Smooth muscle cell (in vitro differentiated cells): ENCODE results near the gene SUCLG1. TPM values are rescaled to one million over a fixed set of nuclear protein-coding genes. Genes with fewer than 3 reads are reported as not detected.

ENCODE experiments used
- DNase-seq: peaks from one replicate; lab custom pipeline; 2025; ENCODE audit not compliant: unreplicated experiment; lab: John Stamatoyannopoulos, UW
- H2AFZ ChIP-seq: fragments of 200-600 bp; sonication (generic); 2 replicates; pipeline ENCODE4 v1.6.0; 2016; ENCODE audit warnings: antibody characterized with exemption, low read depth, mild to moderate bottlenecking
- H3F3A ChIP-seq: fragments of 200-600 bp; sonication (generic); 2 replicates; pipeline ENCODE4 v1.6.0; 2017; ENCODE audit warnings: antibody characterized with exemption, low read depth
- H3K27ac ChIP-seq: fragments of 200-600 bp; sonication (generic); 2 replicates; pipeline ENCODE4 v1.5.1; 2016; ENCODE audit warnings: low read depth, mild to moderate bottlenecking
- H3K27me3 ChIP-seq: fragments of 200-600 bp; sonication (generic); 2 replicates; pipeline ENCODE4 v1.6.1; 2016; ENCODE audit warnings: low read depth, mild to moderate bottlenecking
- H3K36me3 ChIP-seq: fragments of 200-600 bp; sonication (generic); 2 replicates; pipeline ENCODE4 v1.5.1; 2016; ENCODE audit warnings: low read depth
- H3K4me1 ChIP-seq: fragments of 200-600 bp; sonication (generic); 2 replicates; pipeline ENCODE4 v1.5.1; 2016; ENCODE audit warnings: low read depth
- H3K4me2 ChIP-seq: fragments of 200-600 bp; sonication (generic); 2 replicates; pipeline ENCODE4 v1.6.0; 2016; ENCODE audit warnings: mild to moderate bottlenecking
- H3K4me3 ChIP-seq: fragments of 200-600 bp; sonication (generic); 2 replicates; pipeline ENCODE4 v1.5.1; 2016; ENCODE audit warnings: mild to moderate bottlenecking
- H3K79me2 ChIP-seq: fragments of 200-600 bp; sonication (generic); 2 replicates; pipeline ENCODE4 v1.6.0; 2016; ENCODE audit warnings: low read depth, mild to moderate bottlenecking
- H3K9ac ChIP-seq: fragments of 200-600 bp; sonication (generic); 2 replicates; pipeline ENCODE4 v1.6.0; 2016; ENCODE audit warnings: low read depth
- H3K9me3 ChIP-seq: fragments of 200-600 bp; sonication (generic); replicated peaks from 2 replicates; pipeline ENCODE4 v1.5.1; 2016; ENCODE audit warnings: low read depth
- H4K20me1 ChIP-seq: fragments of 200-600 bp; sonication (generic); 2 replicates; pipeline ENCODE4 v1.6.0; 2016; ENCODE audit warnings: low read depth
- CTCF ChIP-seq: fragments of 200-600 bp; sonication (generic); IDR thresholded peaks from 2 replicates; pipeline ENCODE4 v1.5.1; 2017; ENCODE audit warnings: borderline replicate concordance, mild to moderate bottlenecking, antibody characterized with exemption; ENCODE audit not compliant: insufficient read depth, poor library complexity, severe bottlenecking
- WGBS: methylation state at CpG from one replicate; pipeline ENCODE4 v1.1.7; 2016; ENCODE audit warnings: low lambda C conversion rate; 5-methylcytosine and 5-hydroxymethylcytosine counted together
- polyA plus RNA-seq: library from polyadenylated mRNA; unstranded; fragments of >200 nt; fragmentation: Nextera tagmentation; extraction: Ambion mirVana; gene quantifications from 2 replicates; pipeline ENCODE4 v1.2.1, GENCODE V29; 2016
- total RNA-seq: library from RNA; depleted of rRNA; stranded (reverse); fragments of >200 nt; gene quantifications from 2 replicates; pipeline ENCODE4 v1.2.3, GENCODE V29; 2014

SUCLG1 gene
- total and polyA plus RNA-seq, 2 experiments from 2014 or later: 63.1 to 81.7 TPM

GRCh38 chr2:84496386-84496785 lies 37.3 kb upstream of the SUCLG1 start:
- H3K36me3 ChIP-seq: no peaks in the 10 kb centered on the region
- H3K27ac ChIP-seq: no peak overlapping the region
- no peak overlapping the region for H3K4me2 ChIP-seq
- no peak overlapping the region for H3K9ac ChIP-seq
- H4K20me1 ChIP-seq: no peaks in the 10 kb centered on the region
- no peaks in the 10 kb centered on the region for H3K27me3 ChIP-seq
- H3F3A ChIP-seq: no peaks in the 10 kb centered on the region
- TF ChIP-seq CTCF: no peak
- DNase-seq: no peak
- H2AFZ ChIP-seq: no peak overlapping the region
- peaks cover 4% of the 10 kb centered on the region for H3K4me1 ChIP-seq
- no peak overlapping the region for H3K4me3 ChIP-seq
- no peaks in the 10 kb centered on the region for H3K79me2 ChIP-seq
- H3K9me3 ChIP-seq: no peaks in the 10 kb centered on the region

GRCh38 chr2:84495539-84496146 lies 36.6 kb upstream of the SUCLG1 start:
- Histone ChIP-seq H3K79me2 (no peaks in the 10 kb centered on the region), H4K20me1 (no peaks in the 10 kb centered on the region), H3K9me3 (no peaks in the 10 kb centered on the region), H3K4me3 (no peak overlapping the region), H3K27ac (no peak overlapping the region), H3K36me3 (no peaks in the 10 kb centered on the region), H3K9ac (no peak overlapping the region), H3K27me3 (no peaks in the 10 kb centered on the region), H3F3A (no peaks in the 10 kb centered on the region), H3K4me1 (peaks cover 4% of the 10 kb centered on the region), H2AFZ (no peak overlapping the region), H3K4me2 (no peak overlapping the region)
- no peak for DNase-seq
- WGBS: 37% methylated on average over 8 of the region's 8 CpGs
- peak; percentile 69 for TF ChIP-seq CTCF

- no peaks in the 10 kb centered on the region for H4K20me1 ChIP-seq
- no peak for DNase-seq
- H3F3A ChIP-seq: no peaks in the 10 kb centered on the region
- no peak overlapping the region for H3K4me2 ChIP-seq
- TF ChIP-seq CTCF: no peak
- 84% methylated on average over 4 of the region's 4 CpGs for WGBS
- H2AFZ ChIP-seq: no peak overlapping the region
- H3K36me3 ChIP-seq: no peaks in the 10 kb centered on the region
- no peak overlapping the region for H3K9ac ChIP-seq
- H3K9me3 ChIP-seq: no peaks in the 10 kb centered on the region
- H3K27ac ChIP-seq: no peak overlapping the region
- no peak overlapping the region for H3K4me3 ChIP-seq
- no peaks in the 10 kb centered on the region for H3K79me2 ChIP-seq
- no peaks in the 10 kb centered on the region for H3K27me3 ChIP-seq
- H3K4me1 ChIP-seq: peaks cover 4% of the 10 kb centered on the region
These were observed 35.0 kb upstream of the SUCLG1 start for GRCh38 chr2:84494070-84494469.

GRCh38 chr2:84493514-84493913 lies 34.4 kb upstream of the SUCLG1 start:
- no peaks in the 10 kb centered on the region for H3K79me2 ChIP-seq
- TF ChIP-seq CTCF: no peak
- no peaks in the 10 kb centered on the region for H3K27me3 ChIP-seq
- H3K36me3 ChIP-seq: no peaks in the 10 kb centered on the region
- no peak for DNase-seq
- 27% methylated on average over 5 of the region's 5 CpGs for WGBS
- H3F3A ChIP-seq: no peaks in the 10 kb centered on the region
- no peak overlapping the region for H3K4me3 ChIP-seq
- peaks cover 4% of the 10 kb centered on the region for H3K4me1 ChIP-seq
- no peak overlapping the region for H3K4me2 ChIP-seq
- no peaks in the 10 kb centered on the region for H3K9me3 ChIP-seq
- no peak overlapping the region for H3K9ac ChIP-seq
- H4K20me1 ChIP-seq: no peaks in the 10 kb centered on the region
- no peak overlapping the region for H3K27ac ChIP-seq
- no peak overlapping the region for H2AFZ ChIP-seq
